K562 (cell line): ENCODE measurements around the gene TANGO6.

Experiments used
- DLX4 ChIP-seq: fragments of 250-450 bp; sonication (Bioruptor Pico); IDR thresholded peaks from 2 replicates; pipeline ENCODE4 v1.6.1; 2021; ENCODE audit warnings: mild to moderate bottlenecking
- MEF2A ChIP-seq: IDR thresholded peaks from 2 replicates; pipeline ENCODE4 v1.6.1; 2011; ENCODE audit warnings: low read depth, mild to moderate bottlenecking, low read length, moderate library complexity; ENCODE audit not compliant: control insufficient read depth
- POLR2A ChIP-seq: fragments of 450-650 bp; conservative IDR thresholded peaks from 2 replicates; pipeline ENCODE4 v1.6.1; 2016
- RAD21 ChIP-seq, 2 experiments: fragments of 250-450 bp in 1 of 2; fragments of 450-650 bp in 1 of 2; sonication (Bioruptor Pico) in 1 of 2; formaldehyde crosslinking in 1 of 2; IDR thresholded peaks in 1 of 2; conservative IDR thresholded peaks in 1 of 2; 2 replicates each; pipeline versions ENCODE4 v1.4.0 to v1.8.0; 2020 to 2022; ENCODE audit warnings: mild to moderate bottlenecking in 2 of 2, moderate library complexity in 1 of 2
- RCOR1 ChIP-seq, 2 experiments: IDR thresholded peaks; 2 replicates each; pipeline ENCODE4 v1.6.1; 2012; ENCODE audit warnings: low read depth in 2 of 2, low read length in 2 of 2, borderline replicate concordance in 1 of 2, improper control_type of control experiment in 1 of 2
- USF2 ChIP-seq: sonication (generic); formaldehyde crosslinking; IDR thresholded peaks from 2 replicates; pipeline ENCODE4 v1.5.0; 2020; ENCODE audit warnings: missing genetic modification reagents

GRCh38 chr16:68992521-68992920 lies 149.2 kb downstream of the TANGO6 start:
- TF ChIP-seq USF2 (CRISPR knock-in tag) (no peak), MEF2A (no peak), DLX4 (CRISPR knock-in tag) (no peak), RAD21 (CRISPR knock-in tag; conservative IDR thresholded peaks at IDR 0.05 in 1 of 2, IDR thresholded peaks at IDR 0.05 in 1 of 2) (no peak), RCOR1 (IDR thresholded peaks at IDR 0.05; ENCODE audit: borderline replicate concordance in 1 of 2, low read depth in 2 of 2, low read length in 2 of 2) (no peak), POLR2A (no peak)
